C4-2B (cell line): ENCODE measurements around the gene TRIM3.

ENCODE experiments used
- CTCF ChIP-seq: fragments of 450-650 bp; conservative IDR thresholded peaks from 2 replicates; pipeline ENCODE4 v1.5.1; 2017; ENCODE audit warnings: mild to moderate bottlenecking
- ZFX ChIP-seq: fragments of 450-650 bp; IDR thresholded peaks from 2 replicates; pipeline ENCODE4 v1.6.1; 2017

- no peak for TF ChIP-seq CTCF
- no peak for TF ChIP-seq ZFX
Measured at GRCh38 chr11:6459099-6459450, 14.7 kb downstream of the TRIM3 start.
